ENCODE measurements around the gene TDP2.
"Not testable (repeated sequence)": the region's sequence is repeated elsewhere in the genome, so short reads cannot be mapped to it uniquely, and the experiment has no call there.

Gene TDP2

GRCh38 chr6:24666641-24667377 is at the start of gene TDP2, which contains the start of gene ACOT13:
TDP2 (minus strand) TSS chr6:24666899; CDS start chr6:24666862, 37 bp downstream.
ACOT13 (plus strand) TSS chr6:24667077; CDS start chr6:24667264, 187 bp downstream.
- DNase-seq (ENCODE audit: low read depth) = peak; percentile 96

GRCh38 chr6:24710519-24711303 is 44.0 kb upstream of the TDP2 start:
- no peak for DNase-seq (ENCODE audit: low read depth)

- DNase-seq (ENCODE audit: low read depth) = no peak
These were observed 42.5 kb upstream of the TDP2 start for GRCh38 chr6:24709014-24709711.

GRCh38 chr6:24708612-24709011 is 41.9 kb upstream of the TDP2 start:
- DNase-seq (ENCODE audit: low read depth) = no peak

- no peak for DNase-seq (ENCODE audit: low read depth)
These were observed 37.8 kb upstream of the TDP2 start for GRCh38 chr6:24704468-24704867.

DNA sequence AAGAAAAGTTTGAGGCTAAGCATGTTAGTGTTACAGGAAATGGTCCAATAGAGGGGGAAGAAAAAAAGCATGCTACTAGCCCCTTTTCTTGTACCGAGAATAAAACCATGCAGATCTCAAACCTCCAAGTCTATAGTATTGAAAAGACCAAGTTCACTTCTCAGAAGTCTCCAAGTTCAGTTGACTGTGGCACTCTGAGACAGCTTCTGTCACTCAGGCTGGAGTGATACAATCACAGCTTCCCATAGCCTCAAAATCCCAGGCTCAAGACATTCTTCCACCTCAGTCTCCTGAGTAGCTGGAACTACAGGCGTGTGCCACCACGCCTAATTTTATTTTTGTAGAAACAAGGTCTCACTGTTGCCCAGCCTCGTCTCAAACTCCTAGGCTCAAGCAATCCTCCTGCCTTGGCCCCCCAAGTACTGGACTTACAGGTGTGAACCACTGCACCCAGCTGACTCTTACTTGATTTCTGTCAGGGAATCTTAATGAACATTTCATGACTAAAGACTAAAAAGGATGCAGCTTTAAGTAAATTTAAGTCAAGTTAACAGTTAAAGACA is 36.1 kb upstream of the TDP2 start:
- DNase-seq (ENCODE audit: low read depth) = no peak

- DNase-seq (ENCODE audit: low read depth) = no peak
These were observed 33.0 kb upstream of the TDP2 start for GRCh38 chr6:24699521-24700359.

GRCh38 chr6:24696097-24696496 is 29.4 kb upstream of the TDP2 start:
- no peak for DNase-seq (ENCODE audit: low read depth)

DNA sequence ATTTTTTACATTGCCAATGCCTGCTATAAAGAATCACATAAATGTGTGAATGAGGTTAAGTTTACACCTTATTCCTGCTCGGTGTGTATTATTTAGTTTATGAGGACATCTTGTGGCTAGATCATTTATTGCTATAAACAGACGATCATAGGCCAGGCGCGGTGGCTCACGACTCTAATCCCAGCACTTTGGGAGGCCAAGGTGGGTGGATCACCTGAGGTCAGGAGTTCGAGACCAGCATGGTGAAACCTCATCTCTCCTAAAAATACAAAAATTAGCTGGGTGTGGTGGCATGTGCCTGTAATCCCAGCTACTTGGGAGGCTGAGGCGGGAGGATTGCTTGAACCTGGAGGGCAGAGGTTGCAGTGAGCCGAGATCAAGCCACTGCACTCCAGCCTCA is 28.9 kb upstream of the TDP2 start:
- DNase-seq (ENCODE audit: low read depth) = not testable (repeated sequence)

DNA sequence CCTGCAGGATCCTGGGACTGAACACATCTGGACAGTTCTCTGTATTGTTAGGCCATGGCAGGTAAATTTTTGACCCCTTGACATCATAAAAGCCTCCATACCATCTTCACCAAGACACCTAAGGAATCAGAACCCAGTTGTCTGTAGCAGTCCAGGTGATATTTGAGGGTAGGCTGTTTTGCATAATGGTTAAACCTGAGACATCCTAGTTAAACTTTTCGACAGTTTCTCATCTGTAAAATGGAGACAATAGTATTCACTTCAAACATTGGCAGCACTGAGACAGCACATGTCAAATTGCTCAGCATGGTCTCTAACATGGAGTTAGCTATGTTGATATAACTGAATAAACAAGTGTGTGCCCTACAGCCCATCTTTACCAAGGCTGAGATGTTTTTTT is 27.5 kb upstream of the TDP2 start:
- no peak for DNase-seq (ENCODE audit: low read depth)

DNA sequence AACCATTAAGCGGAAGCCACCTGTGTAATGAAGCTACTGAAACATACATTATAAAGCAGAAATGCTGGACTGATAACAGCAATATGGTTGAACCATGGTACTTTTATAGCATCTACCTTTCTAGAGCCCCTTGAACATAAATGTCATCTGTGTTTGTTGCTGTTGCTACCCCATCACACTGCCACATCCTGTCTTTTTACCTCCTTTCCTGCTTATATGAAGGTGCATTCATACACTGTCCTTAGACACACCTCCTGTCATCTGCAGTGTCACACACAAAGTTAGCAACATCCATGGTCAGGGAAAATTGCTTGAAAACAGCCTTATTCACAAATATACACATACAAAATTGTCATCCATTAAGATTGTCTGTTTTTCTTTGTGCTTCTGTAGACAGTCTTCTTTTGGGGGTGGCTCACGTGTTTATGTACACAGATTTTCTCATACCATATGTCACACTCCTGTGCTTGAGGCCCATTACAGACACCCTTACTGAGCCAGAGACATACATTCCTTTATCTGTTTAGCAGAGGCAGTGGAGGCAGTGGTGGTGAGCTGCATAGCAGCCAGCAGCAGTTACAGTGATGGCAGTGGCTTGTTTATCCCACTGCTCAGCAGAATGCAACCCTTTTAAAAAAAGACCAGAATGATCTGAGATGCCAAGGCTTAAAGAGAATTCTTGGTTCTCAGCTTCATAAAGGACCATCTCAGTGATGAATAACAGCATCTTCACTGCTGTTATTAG is 26.3 kb upstream of the TDP2 start:
- no peak for DNase-seq (ENCODE audit: low read depth)

- DNase-seq (ENCODE audit: low read depth) = no peak
These were observed 25.7 kb upstream of the TDP2 start for GRCh38 chr6:24692415-24692814.

DNA sequence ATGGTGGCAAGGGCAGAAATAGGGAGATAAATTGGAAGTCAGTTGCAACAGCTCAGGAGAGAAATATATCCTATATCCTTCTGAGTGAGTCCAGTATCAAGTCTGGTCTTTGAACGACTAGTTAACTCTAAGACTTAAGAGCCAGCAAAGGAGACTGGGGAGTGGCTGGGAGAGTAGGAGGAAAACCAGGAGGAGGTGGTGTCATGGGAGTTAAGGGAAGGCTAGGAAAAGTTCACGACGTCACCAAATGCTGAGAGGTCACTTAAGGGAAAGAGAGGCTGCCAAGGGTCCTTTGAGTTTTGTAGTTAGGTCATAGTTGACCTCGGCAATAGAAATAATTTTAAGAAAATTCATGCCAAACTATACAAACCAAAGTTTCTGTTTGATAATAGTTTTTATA is 25.3 kb upstream of the TDP2 start:
- DNase-seq (ENCODE audit: low read depth) = no peak

DNA sequence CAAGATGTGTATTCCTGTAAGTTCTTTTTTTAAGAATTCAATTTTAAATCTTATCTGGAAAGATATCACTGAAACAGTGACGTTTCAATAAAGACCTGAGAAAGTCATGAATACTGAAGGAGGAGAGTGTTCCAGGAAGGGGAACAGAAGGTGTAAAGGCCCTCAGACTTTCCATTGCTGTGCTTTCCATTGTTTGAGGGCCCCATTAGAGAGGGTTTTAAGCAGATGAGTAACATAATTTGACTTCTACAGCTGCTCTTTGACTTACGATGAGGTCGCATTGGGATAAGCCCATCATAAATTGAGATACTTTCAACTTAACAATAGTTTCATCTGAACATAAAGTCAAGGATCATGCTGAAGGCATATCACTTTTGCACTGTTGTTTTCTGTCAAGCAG is 24.9 kb upstream of the TDP2 start:
- DNase-seq (ENCODE audit: low read depth) = no peak

DNA sequence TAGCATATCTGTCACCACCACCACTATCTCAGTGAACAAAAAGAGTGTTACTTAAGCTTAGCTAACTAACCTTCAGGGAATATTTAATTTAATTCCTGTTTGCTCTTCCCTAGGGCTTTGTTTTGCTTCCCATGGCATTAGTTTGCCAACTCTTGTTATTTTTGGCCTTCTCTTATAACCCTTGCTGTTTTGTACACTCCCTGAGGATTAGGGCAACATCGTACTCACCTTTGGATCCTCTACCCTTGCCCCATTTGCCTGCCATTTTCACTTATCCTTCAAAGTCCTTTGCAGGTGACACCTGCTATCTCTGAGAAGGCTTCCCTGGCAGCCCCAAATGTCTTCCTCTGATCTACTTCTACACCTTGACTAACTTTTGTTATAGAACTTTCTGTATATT is 23.9 kb upstream of the TDP2 start:
- DNase-seq (ENCODE audit: low read depth) = no peak

- DNase-seq (ENCODE audit: low read depth) = no peak
These were observed 23.3 kb upstream of the TDP2 start for GRCh38 chr6:24689964-24690363.

- DNase-seq (ENCODE audit: low read depth) = no peak
These were observed 20.2 kb upstream of the TDP2 start for GRCh38 chr6:24686946-24687345.

DNA sequence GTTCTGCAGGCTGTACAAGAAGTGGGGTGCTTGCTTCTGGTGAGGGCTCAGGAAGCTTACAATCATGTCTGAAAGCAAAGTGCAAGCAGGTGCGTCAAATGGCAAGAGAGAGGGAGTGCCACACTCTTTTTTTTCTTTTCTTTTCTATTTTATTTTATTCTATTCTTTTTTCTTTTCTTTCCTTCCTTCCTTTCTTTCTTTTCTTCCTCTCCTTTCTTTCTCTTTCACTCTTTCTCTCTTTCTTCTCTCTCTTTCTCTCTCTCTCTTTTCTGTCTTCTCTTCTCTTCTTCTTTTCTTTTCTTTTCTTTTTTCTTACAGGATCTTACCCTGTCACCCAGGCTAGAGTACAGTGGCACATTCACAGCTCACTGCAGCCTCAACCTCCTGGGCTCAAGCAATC is 19.7 kb upstream of the TDP2 start:
- no peak for DNase-seq (ENCODE audit: low read depth)

GRCh38 chr6:24683297-24684296 is 16.9 kb upstream of the TDP2 start:
- no peak for DNase-seq (ENCODE audit: low read depth)

DNA sequence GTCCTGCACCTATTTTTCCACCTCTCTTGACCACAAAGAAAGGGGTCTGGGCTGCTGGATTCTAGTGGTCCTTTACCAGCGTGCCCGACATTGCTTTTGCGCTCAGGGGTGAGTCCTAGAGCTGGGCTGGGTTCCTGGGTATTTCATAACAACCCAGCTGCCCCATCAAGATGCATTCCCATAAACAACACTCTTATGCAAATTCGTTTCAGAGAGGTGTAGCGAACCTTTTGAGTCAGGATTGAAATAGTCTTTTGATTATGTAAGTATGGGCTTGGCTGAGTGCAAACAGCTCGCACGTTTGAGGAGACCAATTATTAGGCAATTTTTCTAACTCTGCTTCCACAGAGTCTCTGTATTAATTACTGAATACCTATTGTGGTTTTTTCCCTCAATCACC is 13.9 kb upstream of the TDP2 start:
- no peak for DNase-seq (ENCODE audit: low read depth)

All from HS-27A (cell line).